ENCODE data around the gene SSH2. TPM values are rescaled to one million over a fixed set of nuclear protein-coding genes. Genes with fewer than 3 reads are reported as not detected.
A peak's percentile ranks its signal among the peaks of the same experiment; 100 is the strongest.

The SSH2 gene
- polyA plus RNA-seq, 1 of the 3 experiments (the other 2 are of a cell fraction) = 8.8 TPM

DNA sequence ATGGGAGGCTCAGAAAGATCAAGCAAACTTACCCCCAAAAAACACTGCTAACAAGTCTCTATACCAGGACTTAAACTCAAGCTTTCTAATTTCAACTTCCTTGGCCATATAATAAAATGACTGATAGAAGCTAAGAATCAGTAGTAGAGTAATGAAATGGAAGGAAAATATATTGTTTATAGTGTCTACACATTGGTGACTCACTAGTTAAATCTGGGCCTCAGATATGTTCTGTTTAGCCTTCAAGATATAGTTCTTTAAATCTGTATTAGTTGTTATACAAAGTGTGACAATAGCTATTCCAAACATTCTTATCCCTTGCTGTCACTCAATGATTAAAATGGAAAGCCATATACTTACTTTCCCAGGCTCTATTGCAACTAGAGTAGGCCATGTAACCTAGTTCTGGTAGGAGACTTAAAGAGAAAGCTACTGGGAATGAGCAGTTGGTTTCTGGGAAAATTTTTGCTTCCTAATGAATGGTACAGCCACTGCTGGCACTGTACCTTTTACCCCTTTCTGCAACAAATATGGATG is 18.3 kb downstream of the SSH2 start:
- Histone ChIP-seq H4K20me1 (ENCODE audit: insufficient read depth) (no peaks in the 10 kb centered on the region), H3K4me3 (ENCODE audit: low read depth in 2 of 2, low read length in 1 of 2) (no peak overlapping the region), H3F3A (replicated peaks; ENCODE audit: insufficient read depth) (no peaks in the 10 kb centered on the region), H2AFZ (ENCODE audit: low read depth) (no peak overlapping the region), H3K9me2 (no peaks in the 10 kb centered on the region), H3K27ac (ENCODE audit: low read depth in 2 of 2, low read length in 1 of 2) (0 out of 4 replicates have a peak overlapping the region, but pooled peaks of 1 of the 2 experiments have one; percentile 16), H3K36me3 (replicated peaks in 1 of 2; ENCODE audit: control insufficient read depth in 1 of 2, insufficient read depth in 2 of 2, low read length in 1 of 2) (peaks cover 0 to 3% of the 10 kb centered on the region in 2 experiments), H3K9ac (no peak overlapping the region), H3K4me2 (no peak overlapping the region), H3K27me3 (ENCODE audit: insufficient read depth) (no peaks in the 10 kb centered on the region), H3K9me3 (no peaks in the 10 kb centered on the region), H3K4me1 (ENCODE audit: control insufficient read depth in 1 of 2, insufficient read depth in 2 of 2, low read depth in 1 of 2, low read length in 1 of 2) (no peaks in the 10 kb centered on the region; a peak in 1 of 4 replicates), H3K79me2 (ENCODE audit: insufficient read depth) (peaks cover 78% of the 10 kb centered on the region)
- ChIA-PET POLR2A (no interaction called here), CTCF (interaction anchor here (1.2 to 4.1 kb wide), 4 partner anchors 20 to 331 kb away, joined by 3 to 19 read pairs (median 3); no protein-coding TSS in a partner anchor)
- no peak for DNase-seq
- TF ChIP-seq, protein P1, sequence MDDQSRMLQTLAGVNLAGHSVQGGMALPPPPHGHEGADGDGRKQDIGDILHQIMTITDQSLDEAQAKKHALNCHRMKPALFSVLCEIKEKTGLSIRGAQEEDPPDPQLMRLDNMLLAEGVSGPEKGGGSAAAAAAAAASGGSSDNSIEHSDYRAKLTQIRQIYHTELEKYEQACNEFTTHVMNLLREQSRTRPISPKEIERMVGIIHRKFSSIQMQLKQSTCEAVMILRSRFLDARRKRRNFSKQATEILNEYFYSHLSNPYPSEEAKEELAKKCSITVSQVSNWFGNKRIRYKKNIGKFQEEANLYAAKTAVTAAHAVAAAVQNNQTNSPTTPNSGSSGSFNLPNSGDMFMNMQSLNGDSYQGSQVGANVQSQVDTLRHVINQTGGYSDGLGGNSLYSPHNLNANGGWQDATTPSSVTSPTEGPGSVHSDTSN (IDR thresholded peaks at IDR 0.05) = no peak
- TF ChIP-seq TEAD4 (IDR thresholded peaks at IDR 0.05; ENCODE audit: borderline replicate concordance, insufficient read depth) = no peak

DNA sequence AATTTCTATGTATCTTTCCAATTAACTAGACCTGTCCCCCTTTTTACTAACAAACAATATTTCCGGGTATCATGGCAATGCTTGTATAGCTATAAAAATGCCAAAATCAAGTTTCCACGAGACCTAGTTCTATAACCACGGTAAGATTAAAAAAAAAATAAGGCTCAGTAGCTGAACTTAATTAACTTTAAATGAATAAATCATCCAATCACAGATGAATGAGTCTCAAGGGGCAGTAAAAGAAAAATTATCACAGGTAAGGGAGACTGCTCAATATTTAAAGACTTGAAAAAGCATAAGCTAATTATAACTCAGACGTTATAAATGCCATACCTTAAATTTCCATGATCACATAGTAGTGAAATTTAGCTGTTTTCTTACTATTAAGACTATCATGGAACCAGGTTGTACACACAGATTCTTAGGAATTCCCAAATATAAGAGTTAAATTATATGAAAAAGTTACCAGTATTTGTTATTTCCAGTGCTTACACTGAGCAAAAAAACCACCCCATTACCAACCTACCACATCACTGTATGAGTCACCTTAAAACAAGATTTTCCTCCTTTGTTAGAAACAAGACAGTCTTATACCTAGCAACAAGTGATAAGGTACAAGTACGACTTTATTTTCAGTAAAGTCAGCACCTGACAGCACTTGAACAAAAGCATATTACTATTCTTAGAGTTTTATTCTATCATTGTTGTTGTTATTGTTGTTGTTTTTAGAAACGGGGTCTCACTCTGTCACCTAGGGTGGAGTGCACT is 20.6 kb downstream of the SSH2 start:
- Histone ChIP-seq H3K27me3 (ENCODE audit: insufficient read depth) (no peaks in the 10 kb centered on the region), H2AFZ (ENCODE audit: low read depth) (no peak overlapping the region), H3K79me2 (ENCODE audit: insufficient read depth) (peaks cover 82% of the 10 kb centered on the region), H3K9ac (no peak overlapping the region), H3K27ac (ENCODE audit: low read depth in 2 of 2, low read length in 1 of 2) (no peak overlapping the region), H3K36me3 (replicated peaks in 1 of 2; ENCODE audit: control insufficient read depth in 1 of 2, insufficient read depth in 2 of 2, low read length in 1 of 2) (peaks cover 0 to 3% of the 10 kb centered on the region in 2 experiments), H3K4me1 (ENCODE audit: control insufficient read depth in 1 of 2, insufficient read depth in 2 of 2, low read depth in 1 of 2, low read length in 1 of 2) (no peaks in the 10 kb centered on the region), H3K9me3 (no peaks in the 10 kb centered on the region; the same call in 1 of the 2 replicates), H3K4me2 (no peak overlapping the region), H3K9me2 (no peaks in the 10 kb centered on the region), H3K4me3 (ENCODE audit: low read depth in 2 of 2, low read length in 1 of 2) (no peak overlapping the region), H3F3A (replicated peaks; ENCODE audit: insufficient read depth) (peaks cover 3% of the 10 kb centered on the region), H4K20me1 (ENCODE audit: insufficient read depth) (no peaks in the 10 kb centered on the region)
- ChIA-PET CTCF (interaction anchor here (0.9 to 1.2 kb wide), 5 partner anchors 18 to 292 kb away, joined by 3 read pairs; no protein-coding TSS in a partner anchor), POLR2A (no interaction called here)
- DNase-seq = no peak
- WGBS (ENCODE audit: low lambda C conversion rate) = 88% methylated on average over 6 of the region's 6 CpGs
- TF ChIP-seq NRF1 (IDR thresholded peaks at IDR 0.05; ENCODE audit: low read depth, low read length) (no peak), RXRA (IDR thresholded peaks at IDR 0.05; ENCODE audit: borderline replicate concordance, low read depth) (no peak), MEF2A (IDR thresholded peaks at IDR 0.05; ENCODE audit: borderline replicate concordance, low read depth) (no peak), CHD2 (IDR thresholded peaks at IDR 0.05; ENCODE audit: low read length, partially characterized antibody) (no peak), RAD21 (IDR thresholded peaks at IDR 0.05; ENCODE audit: low read length) (no peak), FOXJ3 (CRISPR knock-in tag; IDR thresholded peaks at IDR 0.05) (no peak), SMC3 (IDR thresholded peaks at IDR 0.05; ENCODE audit: low read depth, low read length) (no peak), RCOR1 (IDR thresholded peaks at IDR 0.05; ENCODE audit: low read length) (no peak), MXI1 (IDR thresholded peaks at IDR 0.05; ENCODE audit: low read depth, low read length) (no peak)
- TF ChIP-seq, protein P2, sequence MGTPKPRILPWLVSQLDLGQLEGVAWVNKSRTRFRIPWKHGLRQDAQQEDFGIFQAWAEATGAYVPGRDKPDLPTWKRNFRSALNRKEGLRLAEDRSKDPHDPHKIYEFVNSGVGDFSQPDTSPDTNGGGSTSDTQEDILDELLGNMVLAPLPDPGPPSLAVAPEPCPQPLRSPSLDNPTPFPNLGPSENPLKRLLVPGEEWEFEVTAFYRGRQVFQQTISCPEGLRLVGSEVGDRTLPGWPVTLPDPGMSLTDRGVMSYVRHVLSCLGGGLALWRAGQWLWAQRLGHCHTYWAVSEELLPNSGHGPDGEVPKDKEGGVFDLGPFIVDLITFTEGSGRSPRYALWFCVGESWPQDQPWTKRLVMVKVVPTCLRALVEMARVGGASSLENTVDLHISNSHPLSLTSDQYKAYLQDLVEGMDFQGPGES (IDR thresholded peaks at IDR 0.05; ENCODE audit: low read depth, low read length) = no peak
- TF ChIP-seq, protein P3, sequence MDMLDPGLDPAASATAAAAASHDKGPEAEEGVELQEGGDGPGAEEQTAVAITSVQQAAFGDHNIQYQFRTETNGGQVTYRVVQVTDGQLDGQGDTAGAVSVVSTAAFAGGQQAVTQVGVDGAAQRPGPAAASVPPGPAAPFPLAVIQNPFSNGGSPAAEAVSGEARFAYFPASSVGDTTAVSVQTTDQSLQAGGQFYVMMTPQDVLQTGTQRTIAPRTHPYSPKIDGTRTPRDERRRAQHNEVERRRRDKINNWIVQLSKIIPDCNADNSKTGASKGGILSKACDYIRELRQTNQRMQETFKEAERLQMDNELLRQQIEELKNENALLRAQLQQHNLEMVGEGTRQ (IDR thresholded peaks at IDR 0.05; ENCODE audit: borderline replicate concordance, low read depth, low read length) = no peak
- TF ChIP-seq, protein P4, sequence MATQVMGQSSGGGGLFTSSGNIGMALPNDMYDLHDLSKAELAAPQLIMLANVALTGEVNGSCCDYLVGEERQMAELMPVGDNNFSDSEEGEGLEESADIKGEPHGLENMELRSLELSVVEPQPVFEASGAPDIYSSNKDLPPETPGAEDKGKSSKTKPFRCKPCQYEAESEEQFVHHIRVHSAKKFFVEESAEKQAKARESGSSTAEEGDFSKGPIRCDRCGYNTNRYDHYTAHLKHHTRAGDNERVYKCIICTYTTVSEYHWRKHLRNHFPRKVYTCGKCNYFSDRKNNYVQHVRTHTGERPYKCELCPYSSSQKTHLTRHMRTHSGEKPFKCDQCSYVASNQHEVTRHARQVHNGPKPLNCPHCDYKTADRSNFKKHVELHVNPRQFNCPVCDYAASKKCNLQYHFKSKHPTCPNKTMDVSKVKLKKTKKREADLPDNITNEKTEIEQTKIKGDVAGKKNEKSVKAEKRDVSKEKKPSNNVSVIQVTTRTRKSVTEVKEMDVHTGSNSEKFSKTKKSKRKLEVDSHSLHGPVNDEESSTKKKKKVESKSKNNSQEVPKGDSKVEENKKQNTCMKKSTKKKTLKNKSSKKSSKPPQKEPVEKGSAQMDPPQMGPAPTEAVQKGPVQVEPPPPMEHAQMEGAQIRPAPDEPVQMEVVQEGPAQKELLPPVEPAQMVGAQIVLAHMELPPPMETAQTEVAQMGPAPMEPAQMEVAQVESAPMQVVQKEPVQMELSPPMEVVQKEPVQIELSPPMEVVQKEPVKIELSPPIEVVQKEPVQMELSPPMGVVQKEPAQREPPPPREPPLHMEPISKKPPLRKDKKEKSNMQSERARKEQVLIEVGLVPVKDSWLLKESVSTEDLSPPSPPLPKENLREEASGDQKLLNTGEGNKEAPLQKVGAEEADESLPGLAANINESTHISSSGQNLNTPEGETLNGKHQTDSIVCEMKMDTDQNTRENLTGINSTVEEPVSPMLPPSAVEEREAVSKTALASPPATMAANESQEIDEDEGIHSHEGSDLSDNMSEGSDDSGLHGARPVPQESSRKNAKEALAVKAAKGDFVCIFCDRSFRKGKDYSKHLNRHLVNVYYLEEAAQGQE (IDR thresholded peaks at IDR 0.05; ENCODE audit: low read depth, low read length) = no peak
- TF ChIP-seq, protein P5, sequence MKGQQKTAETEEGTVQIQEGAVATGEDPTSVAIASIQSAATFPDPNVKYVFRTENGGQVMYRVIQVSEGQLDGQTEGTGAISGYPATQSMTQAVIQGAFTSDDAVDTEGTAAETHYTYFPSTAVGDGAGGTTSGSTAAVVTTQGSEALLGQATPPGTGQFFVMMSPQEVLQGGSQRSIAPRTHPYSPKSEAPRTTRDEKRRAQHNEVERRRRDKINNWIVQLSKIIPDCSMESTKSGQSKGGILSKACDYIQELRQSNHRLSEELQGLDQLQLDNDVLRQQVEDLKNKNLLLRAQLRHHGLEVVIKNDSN (IDR thresholded peaks at IDR 0.05; ENCODE audit: borderline replicate concordance, low read depth) = no peak
- TF ChIP-seq, protein P6, sequence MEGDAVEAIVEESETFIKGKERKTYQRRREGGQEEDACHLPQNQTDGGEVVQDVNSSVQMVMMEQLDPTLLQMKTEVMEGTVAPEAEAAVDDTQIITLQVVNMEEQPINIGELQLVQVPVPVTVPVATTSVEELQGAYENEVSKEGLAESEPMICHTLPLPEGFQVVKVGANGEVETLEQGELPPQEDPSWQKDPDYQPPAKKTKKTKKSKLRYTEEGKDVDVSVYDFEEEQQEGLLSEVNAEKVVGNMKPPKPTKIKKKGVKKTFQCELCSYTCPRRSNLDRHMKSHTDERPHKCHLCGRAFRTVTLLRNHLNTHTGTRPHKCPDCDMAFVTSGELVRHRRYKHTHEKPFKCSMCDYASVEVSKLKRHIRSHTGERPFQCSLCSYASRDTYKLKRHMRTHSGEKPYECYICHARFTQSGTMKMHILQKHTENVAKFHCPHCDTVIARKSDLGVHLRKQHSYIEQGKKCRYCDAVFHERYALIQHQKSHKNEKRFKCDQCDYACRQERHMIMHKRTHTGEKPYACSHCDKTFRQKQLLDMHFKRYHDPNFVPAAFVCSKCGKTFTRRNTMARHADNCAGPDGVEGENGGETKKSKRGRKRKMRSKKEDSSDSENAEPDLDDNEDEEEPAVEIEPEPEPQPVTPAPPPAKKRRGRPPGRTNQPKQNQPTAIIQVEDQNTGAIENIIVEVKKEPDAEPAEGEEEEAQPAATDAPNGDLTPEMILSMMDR (IDR thresholded peaks at IDR 0.05) = no peak

Measured in SK-N-SH (cell line).